Natural killer cell treated with Interleukin-12 subunit alpha and Interleukin-12 subunit beta and Interleukin-15 and Interleukin-18, amount 100 ng/mL, for 72 hours (primary cell): ENCODE measurements around the gene SALL3. TPM values are rescaled to one million over a fixed set of nuclear protein-coding genes. Genes with fewer than 3 reads are reported as not detected.

Experiments
- ATAC-seq, 2 donors: fragments of 150-1000 bp; cut with Tn5 transposase in 1 of 2; sonication (Bioruptor Pico), chemical (Tn5 transposase) in 1 of 2; 2 replicates each; pipeline ENCODE4 v1.10.0; 2021
- DNase-seq: peaks from one replicate; pipeline ENCODE4 v3.0.0; 2022; ENCODE audit warnings: low spot score
- H3K27ac Mint-ChIP-seq, 2 donors: 1 replicate in 1 of 2; 2 replicates in 1 of 2; pipeline ENCODE4 v1.8.0; 2022; ENCODE audit warnings: mixed read lengths in 2 of 2, mild to moderate bottlenecking in 1 of 2, moderate library complexity in 1 of 2
- H3K27me3 Mint-ChIP-seq, 2 donors: 1 replicate in 1 of 2; 2 replicates in 1 of 2; pipeline ENCODE4 v1.8.0; 2022; ENCODE audit warnings: mixed read lengths in 2 of 2
- H3K36me3 Mint-ChIP-seq: one replicate; pipeline ENCODE4 v1.8.0; 2022; ENCODE audit warnings: mixed read lengths
- H3K4me1 Mint-ChIP-seq, 2 donors: 1 replicate in 1 of 2; 2 replicates in 1 of 2; pipeline ENCODE4 v1.8.0; 2022; ENCODE audit warnings: low read depth in 2 of 2, mixed read lengths in 2 of 2, mild to moderate bottlenecking in 1 of 2
- H3K4me3 Mint-ChIP-seq: one replicate; pipeline ENCODE4 v1.8.0; 2022; ENCODE audit warnings: mixed read lengths
- H3K9me3 Mint-ChIP-seq: 2 replicates; pipeline ENCODE4 v1.8.0; 2022; ENCODE audit warnings: mixed read lengths
- total RNA-seq, 2 donors: library from RNA; stranded (reverse); gene quantifications; one replicate each; pipeline ENCODE4 v1.2.3, GENCODE V29; 2022

Gene SALL3
- total RNA-seq, 2 donors from 2014 or later: not detected

- Mint-ChIP-seq H3K9me3 (no peaks in the 10 kb centered on the region), H3K27ac (no peak overlapping the region), H3K27me3 (peaks cover 45 to 71% of the 10 kb centered on the region in 2 donors), H3K4me3 (no peak overlapping the region), H3K36me3 (no peaks in the 10 kb centered on the region), H3K4me1 (peaks cover 0 to 6% of the 10 kb centered on the region in 2 donors)
- ATAC-seq (peak in 1 of 2 donors; percentile 32), DNase-seq (no peak)
Measured at GRCh38 chr18:78979056-78979729, 425 bp upstream of the SALL3 start.

GRCh38 chr18:78980279-78980771 lies 707 bp downstream of the SALL3 start:
- Mint-ChIP-seq H3K4me3 (no peak overlapping the region), H3K4me1 (peaks cover 0 to 3% of the 10 kb centered on the region in 2 donors), H3K27ac (no peak overlapping the region), H3K27me3 (peaks cover 44 to 73% of the 10 kb centered on the region in 2 donors), H3K36me3 (no peaks in the 10 kb centered on the region), H3K9me3 (no peaks in the 10 kb centered on the region)
- DNase-seq (no peak), ATAC-seq (no peak)

- Mint-ChIP-seq H3K4me1 (peaks cover 0 to 3% of the 10 kb centered on the region in 2 donors), H3K9me3 (no peaks in the 10 kb centered on the region)
Measured at GRCh38 chr18:78980777-78981380, 1.3 kb downstream of the SALL3 start.

GRCh38 chr18:78981394-78981831 lies 1.8 kb downstream of the SALL3 start:
- Mint-ChIP-seq H3K9me3 (no peaks in the 10 kb centered on the region), H3K36me3 (no peaks in the 10 kb centered on the region), H3K27ac (no peak overlapping the region), H3K4me1 (peaks cover 0 to 3% of the 10 kb centered on the region in 2 donors), H3K27me3 (peaks cover 45 to 73% of the 10 kb centered on the region in 2 donors), H3K4me3 (peak overlapping the region; percentile 1)
- DNase-seq (no peak), ATAC-seq (no peak)

More at GRCh38 chr18:78980777-78981380, 1.3 kb downstream of the SALL3 start:
- Mint-ChIP-seq H3K4me3 (peak overlapping the region; percentile 1), H3K27ac (no peak overlapping the region), H3K36me3 (no peaks in the 10 kb centered on the region), H3K27me3 (peaks cover 45 to 73% of the 10 kb centered on the region in 2 donors)
- DNase-seq (no peak), ATAC-seq (no peak)

GRCh38 chr18:78981989-78982620 lies 2.5 kb downstream of the SALL3 start:
- Mint-ChIP-seq H3K4me1 (peaks cover 0 to 3% of the 10 kb centered on the region in 2 donors), H3K27me3 (peaks cover 40 to 68% of the 10 kb centered on the region in 2 donors), H3K9me3 (no peaks in the 10 kb centered on the region), H3K27ac (no peak overlapping the region), H3K36me3 (no peaks in the 10 kb centered on the region), H3K4me3 (no peak overlapping the region)
- ATAC-seq (no peak), DNase-seq (no peak)

GRCh38 chr18:78983512-78983911 lies 3.9 kb downstream of the SALL3 start:
- H3K27me3 Mint-ChIP-seq: peaks cover 31 to 53% of the 10 kb centered on the region in 2 donors
- H3K4me3 Mint-ChIP-seq: no peak overlapping the region
- no peaks in the 10 kb centered on the region for H3K36me3 Mint-ChIP-seq
- H3K27ac Mint-ChIP-seq: no peak overlapping the region
- no peak for ATAC-seq
- DNase-seq: no peak
- H3K4me1 Mint-ChIP-seq: peaks cover 0 to 2% of the 10 kb centered on the region in 2 donors
- H3K9me3 Mint-ChIP-seq: no peaks in the 10 kb centered on the region

GRCh38 chr18:78984941-78985784 lies 5.5 kb downstream of the SALL3 start:
- H3K36me3 Mint-ChIP-seq: no peaks in the 10 kb centered on the region
- no peaks in the 10 kb centered on the region for H3K9me3 Mint-ChIP-seq
- H3K4me3 Mint-ChIP-seq: no peak overlapping the region
- DNase-seq (no peak), ATAC-seq (no peak)
- H3K27me3 Mint-ChIP-seq: peaks cover 31 to 52% of the 10 kb centered on the region in 2 donors
- no peaks in the 10 kb centered on the region for H3K4me1 Mint-ChIP-seq
- H3K27ac Mint-ChIP-seq: no peak overlapping the region

GRCh38 chr18:78986018-78986481 lies 6.4 kb downstream of the SALL3 start:
- H3K36me3 Mint-ChIP-seq: no peaks in the 10 kb centered on the region
- no peaks in the 10 kb centered on the region for H3K9me3 Mint-ChIP-seq
- no peak for DNase-seq
- ATAC-seq: no peak
- peaks cover 32 to 57% of the 10 kb centered on the region in 2 donors for H3K27me3 Mint-ChIP-seq
- no peaks in the 10 kb centered on the region for H3K4me1 Mint-ChIP-seq
- H3K4me3 Mint-ChIP-seq: no peak overlapping the region
- H3K27ac Mint-ChIP-seq: no peak overlapping the region

GRCh38 chr18:78991446-78991845 lies 11.8 kb downstream of the SALL3 start:
- Mint-ChIP-seq H3K4me1 (no peaks in the 10 kb centered on the region), H3K9me3 (no peaks in the 10 kb centered on the region), H3K27ac (no peak overlapping the region), H3K36me3 (peaks cover 5% of the 10 kb centered on the region), H3K4me3 (no peak overlapping the region), H3K27me3 (peaks cover 7 to 8% of the 10 kb centered on the region in 2 donors)
- no peak for ATAC-seq
- DNase-seq: no peak

GRCh38 chr18:78992041-78993011 lies 12.7 kb downstream of the SALL3 start:
- Mint-ChIP-seq H3K4me1 (no peaks in the 10 kb centered on the region), H3K9me3 (no peaks in the 10 kb centered on the region), H3K36me3 (peaks cover 5% of the 10 kb centered on the region), H3K27ac (no peak overlapping the region), H3K27me3 (peaks cover 7% of the 10 kb centered on the region in 2 donors), H3K4me3 (no peak overlapping the region)
- no peak for ATAC-seq
- DNase-seq: no peak

GRCh38 chr18:78993014-78993926 lies 13.7 kb downstream of the SALL3 start:
- Mint-ChIP-seq H3K27ac (no peak overlapping the region), H3K27me3 (peaks cover 7% of the 10 kb centered on the region in 2 donors), H3K4me1 (no peaks in the 10 kb centered on the region), H3K9me3 (no peaks in the 10 kb centered on the region), H3K36me3 (peaks cover 5% of the 10 kb centered on the region), H3K4me3 (no peak overlapping the region)
- DNase-seq (no peak), ATAC-seq (peak in 1 of 2 donors; percentile 17)

GRCh38 chr18:78994000-78994399 lies 14.4 kb downstream of the SALL3 start:
- H3K9me3 Mint-ChIP-seq: no peaks in the 10 kb centered on the region
- ATAC-seq: no peak
- DNase-seq: no peak

More at GRCh38 chr18:78994000-78994399, 14.4 kb downstream of the SALL3 start:
- H3K4me1 Mint-ChIP-seq: no peaks in the 10 kb centered on the region
- H3K4me3 Mint-ChIP-seq: no peak overlapping the region
- peaks cover 5% of the 10 kb centered on the region for H3K36me3 Mint-ChIP-seq
- H3K27me3 Mint-ChIP-seq: peaks cover 7% of the 10 kb centered on the region in 2 donors
- no peak overlapping the region for H3K27ac Mint-ChIP-seq
